Mesenteric fat pad (tissue), 1 donor: Measurements from ENCODE around the gene HAUS2. TPM values are rescaled to one million over a fixed set of nuclear protein-coding genes. Genes with fewer than 3 reads are reported as not detected.
"Not testable (repeated sequence)": the region's sequence is repeated elsewhere in the genome, so short reads cannot be mapped to it uniquely, and the experiment has no call there.

Source experiments
- DNase-seq: peaks from one replicate; pipeline ENCODE4 v3.0.0-alpha.2; 2020; ENCODE audit warnings: low spot score
- total RNA-seq: library from RNA; stranded (reverse); fragmentation: NEBNext Ultra II Directional; extraction: Animal tissue kit (Norgen Biotek cat#: 25700); gene quantifications from one replicate; pipeline ENCODE4 v1.2.1, GENCODE V29; 2021
- donor health status: DM: yes; HTN: yes; CAD: no.

The HAUS2 gene
- total RNA-seq, 1 donor from 2014 or later, result 26.3 TPM

DNA sequence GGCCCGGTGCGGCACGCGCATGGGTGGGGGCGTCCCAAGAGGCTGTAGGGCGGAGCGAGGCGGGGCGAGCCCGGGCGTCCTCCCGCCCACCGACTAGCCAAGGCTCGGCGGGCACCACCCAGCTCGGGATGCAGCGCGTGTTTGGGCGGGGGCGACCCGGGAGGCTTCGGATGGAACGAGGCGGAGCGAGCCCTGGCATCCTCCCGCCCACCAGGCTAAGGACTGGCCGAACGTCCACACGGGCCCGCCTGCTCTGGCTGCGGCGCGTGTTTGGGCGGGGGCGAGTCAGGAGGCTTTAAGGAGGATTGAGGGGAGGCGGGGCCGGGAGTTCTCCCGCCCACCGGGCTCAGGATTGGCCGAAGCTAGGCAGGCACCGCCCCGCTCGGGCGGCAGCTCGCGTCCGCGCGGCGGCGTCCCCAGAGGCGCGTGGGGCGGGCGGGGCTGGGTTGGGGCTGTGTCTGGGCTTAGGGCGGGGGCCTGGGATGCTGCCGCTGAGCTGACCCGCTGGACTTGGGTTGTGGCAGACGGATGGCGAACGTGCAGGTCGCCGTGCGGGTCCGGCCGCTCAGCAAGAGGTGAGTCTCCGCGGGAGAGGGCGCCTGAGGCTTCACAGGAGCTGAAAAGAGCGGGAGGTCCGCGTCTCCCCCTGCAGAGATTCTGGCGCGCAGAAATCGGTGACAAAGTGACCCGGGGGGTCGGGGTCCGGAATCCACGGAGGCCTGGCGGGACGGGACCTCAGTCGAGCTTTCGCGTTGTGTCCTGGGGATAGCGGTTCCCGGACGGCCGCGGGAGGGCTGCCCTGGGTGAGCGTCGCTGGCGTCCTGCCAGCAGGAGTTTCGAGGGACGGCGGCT is 26.8 kb downstream of the HAUS2 start, which contains the start of gene STARD9:
Gene STARD9, plus strand, starts transcription at position 419 of the 852 bp plus-strand sequence. Its CDS starts 110 bp downstream, at position 529.
- peak; percentile 99 for DNase-seq

DNA sequence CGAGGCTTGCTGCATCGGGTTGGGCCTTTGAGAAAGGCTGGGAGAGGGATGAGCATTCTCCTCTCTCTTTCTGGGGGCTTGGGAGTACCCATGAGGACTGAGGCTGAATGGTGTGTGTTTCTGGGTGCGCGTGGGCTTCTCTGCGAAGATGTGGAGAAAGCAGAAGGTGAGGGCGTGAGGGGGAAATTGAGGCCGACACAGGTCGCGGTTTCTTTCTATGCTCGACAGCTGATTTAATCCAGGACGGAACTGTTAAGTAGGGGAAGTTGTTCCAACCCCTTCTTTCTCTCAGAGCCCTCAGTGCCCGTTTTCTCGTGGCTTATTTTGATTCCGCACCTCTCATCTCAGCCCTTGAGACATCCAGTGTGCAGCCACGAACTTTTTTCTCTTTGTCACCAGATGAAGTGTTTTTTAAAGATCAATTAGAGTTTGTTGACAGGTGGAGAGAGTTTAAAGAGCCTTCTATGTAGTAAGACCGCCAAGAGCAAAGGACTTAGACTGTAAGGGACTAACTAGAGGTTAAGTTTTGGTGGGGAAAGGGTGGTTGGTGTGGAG is 27.5 kb downstream of the HAUS2 start:
- no peak for DNase-seq

DNA sequence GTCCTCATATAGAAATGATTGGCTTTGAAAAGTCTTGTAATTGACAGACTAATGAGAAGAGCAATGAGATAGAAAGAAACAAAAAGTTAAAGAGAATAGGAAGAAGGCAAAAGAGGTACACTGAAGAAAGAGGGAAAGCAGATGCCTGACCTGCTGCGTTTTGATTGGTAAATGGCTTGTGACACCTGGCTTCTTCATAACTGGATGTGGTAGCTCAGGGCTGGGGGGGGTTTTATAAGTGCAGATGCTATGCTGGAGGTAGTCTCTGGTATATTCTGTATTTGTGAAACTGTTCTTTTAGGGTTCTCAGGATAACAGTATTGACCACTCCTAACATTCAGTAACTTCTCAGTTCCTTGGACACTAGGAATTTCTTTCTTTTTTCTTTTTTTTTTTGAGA is 28.1 kb downstream of the HAUS2 start:
- no peak for DNase-seq

DNA sequence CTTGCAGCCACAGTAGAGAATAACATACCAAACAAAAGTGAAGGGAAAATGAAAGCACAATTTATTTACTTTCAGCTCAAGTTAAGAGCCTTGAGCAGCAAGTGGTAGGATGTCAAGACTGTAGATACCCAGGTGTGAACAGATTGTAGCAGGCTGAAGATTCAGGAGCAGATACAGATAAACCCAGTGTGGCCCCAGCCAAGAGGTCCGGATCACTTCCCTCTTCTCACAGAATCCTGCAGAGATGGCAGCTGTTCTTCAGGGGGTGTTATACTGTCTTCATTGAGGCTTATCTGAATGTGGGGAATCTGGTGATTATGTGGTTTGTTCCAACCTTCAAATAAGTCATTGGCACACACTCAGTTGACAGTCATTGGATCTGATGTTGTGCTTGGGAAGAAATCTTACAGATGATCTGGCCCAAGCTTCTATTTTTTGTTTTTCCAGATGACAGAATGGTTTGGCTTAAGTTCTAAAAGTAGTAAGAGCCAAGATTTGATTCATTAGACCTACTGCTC is 28.9 kb downstream of the HAUS2 start:
- DNase-seq, result no peak

DNA sequence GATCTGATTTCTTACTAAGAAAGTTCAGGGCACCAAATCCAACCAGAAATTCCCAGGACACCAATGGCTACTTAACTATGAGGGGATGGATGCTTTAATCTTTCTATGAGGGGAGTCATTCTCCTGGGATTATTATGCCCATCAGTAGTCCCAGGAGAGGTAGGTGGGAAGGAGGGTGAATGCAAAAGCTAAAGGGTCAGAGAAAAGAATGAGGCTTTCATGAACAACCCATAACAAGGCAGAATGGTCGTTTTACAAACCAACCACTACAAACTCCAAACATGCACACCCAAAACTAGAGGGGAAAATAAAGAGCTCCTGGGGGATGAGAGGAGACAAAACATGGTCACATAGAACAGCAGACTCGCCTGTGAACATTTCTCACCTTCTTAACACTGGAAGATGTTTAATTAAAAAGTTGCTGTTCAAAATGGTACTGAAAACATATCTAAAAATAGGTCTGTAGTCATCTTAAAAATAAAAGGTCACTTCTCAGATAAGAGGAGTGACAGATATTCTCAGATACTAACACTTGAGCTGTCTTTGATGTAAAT is 30.4 kb downstream of the HAUS2 start:
- no peak for DNase-seq

DNA sequence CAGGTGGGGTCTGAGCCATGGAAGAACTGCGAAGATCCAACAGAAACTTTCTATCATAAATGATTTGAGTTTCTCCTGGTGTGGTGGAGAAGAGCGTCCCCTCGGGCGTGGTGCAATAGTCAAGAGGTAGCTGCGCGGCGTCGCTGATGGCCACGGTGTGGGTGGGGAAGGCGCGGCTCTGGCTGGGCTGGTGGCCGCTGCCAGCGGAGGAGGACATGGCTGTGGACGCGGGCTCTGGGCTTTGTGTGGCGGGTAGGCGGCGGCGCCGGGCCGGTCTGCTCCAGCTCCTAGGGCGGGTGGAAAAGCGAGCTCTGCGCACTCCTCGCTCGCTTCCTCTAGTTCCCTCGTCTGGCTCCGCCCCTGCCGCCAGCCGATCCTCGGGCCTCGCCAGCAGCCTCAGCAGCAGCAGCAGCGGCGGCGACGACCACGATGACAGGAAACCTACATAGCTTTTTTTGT is 32.7 kb downstream of the HAUS2 start:
- peak; percentile 94 for DNase-seq

DNA sequence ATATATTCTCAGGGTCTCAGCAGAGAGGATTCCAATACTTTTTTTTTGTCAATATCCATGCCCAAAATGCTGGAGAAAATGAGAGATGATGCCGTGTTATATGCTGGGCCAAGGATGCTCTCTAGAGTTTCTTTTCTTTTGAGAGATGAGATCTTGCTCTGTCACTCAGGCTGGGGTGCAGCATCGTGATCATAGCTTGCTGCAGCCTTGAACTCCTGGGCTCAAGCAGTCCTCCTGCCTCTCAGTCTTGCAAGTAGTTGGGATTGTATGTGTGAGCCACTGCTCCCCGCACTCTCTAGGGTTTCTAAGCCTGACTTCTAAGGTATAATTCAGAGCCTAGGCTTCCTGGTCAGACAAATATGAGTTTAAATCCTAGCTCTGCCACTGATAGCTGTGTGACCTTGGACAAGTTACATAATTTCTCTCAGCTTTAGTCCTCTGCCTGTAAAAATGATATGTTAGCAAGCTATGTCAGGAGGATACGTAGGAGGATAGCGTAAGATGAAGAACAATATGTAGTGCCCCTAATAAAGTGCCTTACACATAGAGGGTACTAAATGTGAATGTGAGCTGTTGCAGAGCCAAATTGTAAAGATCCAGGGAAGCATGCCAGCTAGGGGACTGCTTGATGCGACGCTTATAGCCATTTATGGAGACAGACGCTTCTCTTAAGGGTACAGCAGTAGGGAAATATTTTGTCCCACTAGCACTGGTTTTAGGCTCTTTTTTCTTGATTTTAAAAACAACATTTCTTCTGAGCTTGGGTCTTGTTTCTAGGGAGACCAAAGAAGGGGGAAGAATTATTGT is 34.1 kb downstream of the HAUS2 start:
- DNase-seq, result no peak

DNA sequence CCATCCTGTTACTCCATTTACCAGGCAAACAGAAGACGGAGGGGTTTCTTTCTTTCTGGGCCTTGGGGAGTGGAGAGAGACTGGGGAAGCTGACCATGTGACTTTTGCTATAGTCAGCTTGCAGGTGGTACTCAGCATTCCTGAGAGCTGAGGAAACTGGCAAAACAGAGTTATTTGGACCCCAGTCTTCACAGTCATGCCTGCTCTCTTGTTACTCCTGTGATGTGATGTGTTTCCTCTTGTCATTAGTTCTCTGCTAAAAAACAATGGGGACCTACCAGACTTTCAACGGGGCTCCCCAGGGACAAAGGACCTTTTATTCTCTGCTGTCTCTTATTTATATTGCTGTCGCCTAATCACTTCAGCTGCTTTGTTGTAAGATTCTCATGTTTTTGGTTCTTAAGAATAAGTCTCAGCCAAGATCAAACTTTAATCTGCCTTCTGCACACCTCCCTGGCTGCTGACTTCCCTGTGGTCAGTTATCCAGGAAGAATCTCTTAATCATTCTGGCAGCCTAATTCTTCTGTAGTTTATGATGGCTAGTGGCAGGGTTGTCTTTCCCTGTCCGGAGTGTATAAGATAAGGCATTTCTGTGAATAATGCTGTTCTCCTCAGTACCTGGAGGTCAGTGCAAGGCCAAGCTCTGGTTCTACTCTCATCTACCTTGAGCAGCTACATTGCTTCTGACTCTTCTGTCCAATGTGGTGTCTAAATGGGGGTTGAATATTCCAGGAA is 35.6 kb downstream of the HAUS2 start:
- DNase-seq, result no peak

DNA sequence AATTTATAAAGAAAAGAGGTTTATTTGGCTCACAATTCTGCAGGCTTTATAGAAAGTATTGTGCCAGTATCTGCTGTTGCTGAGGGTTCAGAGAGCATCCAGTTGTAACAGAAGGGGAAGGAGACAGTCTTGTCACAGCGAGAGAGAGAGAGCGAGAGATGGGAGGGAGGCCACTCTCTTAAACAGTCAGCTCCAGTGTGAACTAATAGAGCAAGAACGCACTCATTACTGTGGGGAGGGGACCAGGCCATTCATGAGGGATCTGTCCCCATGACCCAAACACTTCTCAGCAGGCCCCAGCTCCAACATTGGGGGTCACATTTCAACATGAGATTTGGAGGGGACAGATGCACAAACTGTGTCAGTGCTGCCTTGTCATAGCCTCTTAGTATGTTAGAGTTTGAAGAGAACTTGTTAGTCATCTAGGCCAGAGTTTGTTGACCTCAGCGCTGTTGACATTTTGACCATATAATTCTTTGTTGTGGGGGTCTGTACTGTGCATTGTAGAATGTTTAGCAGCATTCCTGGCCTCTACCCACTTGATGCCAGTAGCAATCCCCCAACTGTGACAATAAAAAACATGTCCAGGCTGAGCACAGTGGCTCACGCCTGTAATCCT is 42.1 kb downstream of the HAUS2 start:
- DNase-seq, result no peak

DNA sequence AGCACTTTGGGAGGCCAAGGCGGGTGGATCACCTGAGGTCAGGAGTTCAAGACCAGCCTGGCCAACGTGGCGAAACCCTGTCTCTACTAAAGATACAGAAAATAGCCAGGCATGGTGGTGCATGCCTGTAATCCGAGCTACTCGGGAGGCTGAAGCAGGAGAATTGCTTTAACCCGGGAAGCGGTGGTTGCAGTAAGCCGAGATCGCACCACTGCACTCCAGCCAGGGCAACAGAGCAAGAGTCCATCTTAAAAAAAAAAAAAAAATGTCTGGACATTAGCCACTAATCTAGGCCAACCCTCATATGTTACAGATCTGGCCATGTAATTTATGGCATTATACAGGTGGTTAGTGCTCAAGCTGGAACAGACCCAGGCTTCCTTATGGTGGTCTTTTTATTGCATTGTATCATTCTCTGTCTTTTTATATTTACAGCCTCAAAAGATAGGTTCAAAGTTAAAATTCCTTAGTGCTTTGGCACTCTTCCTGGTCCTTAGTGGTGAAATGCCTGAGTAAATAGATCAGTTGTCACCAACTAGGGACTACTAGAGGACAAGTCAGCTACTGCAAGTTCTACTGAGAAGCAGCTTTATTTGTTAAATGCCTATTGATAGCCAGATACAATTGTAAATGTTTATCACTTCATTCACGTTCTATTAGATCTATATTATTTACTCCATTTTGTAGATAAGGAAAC is 42.7 kb downstream of the HAUS2 start:
- DNase-seq, result no peak

DNA sequence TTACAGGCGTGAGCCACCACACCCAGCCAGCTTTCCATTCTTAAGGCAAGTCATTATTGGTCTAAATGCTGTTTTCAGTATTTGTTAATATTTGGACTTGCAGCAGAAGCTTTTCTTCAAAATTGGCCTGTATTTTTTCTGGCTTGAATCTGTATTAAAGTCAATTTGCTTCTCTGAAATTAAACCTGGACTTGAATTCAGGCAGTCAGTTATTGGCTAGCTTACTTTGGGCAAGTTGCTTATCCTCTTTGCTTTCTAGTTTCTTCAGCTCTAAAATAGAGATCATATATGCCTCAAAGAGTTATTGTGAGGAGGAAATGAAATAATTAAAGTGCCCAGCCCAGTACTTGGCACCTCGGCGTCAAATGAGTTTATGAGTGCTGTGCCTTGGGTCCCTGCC is 44.1 kb downstream of the HAUS2 start:
- no peak for DNase-seq

DNA sequence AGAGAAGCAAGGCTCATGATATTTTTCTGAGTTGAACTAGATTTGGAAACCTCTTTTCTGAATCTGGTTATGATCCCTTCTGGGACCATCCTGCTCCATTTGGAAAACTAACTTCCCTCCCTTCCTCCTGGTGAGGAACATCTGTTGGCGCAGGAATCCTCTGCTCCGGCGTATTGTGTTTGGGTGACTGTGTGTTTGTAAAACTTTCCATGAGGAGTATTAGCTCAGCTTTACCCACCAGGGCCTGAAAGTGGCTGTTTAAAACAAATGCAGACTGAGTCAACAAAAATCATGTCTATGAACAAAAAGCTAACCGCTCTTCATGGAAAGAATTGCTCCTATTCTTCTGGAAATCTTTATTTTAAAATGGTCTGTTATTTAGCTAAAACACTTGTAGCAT is 44.5 kb downstream of the HAUS2 start:
- no peak for DNase-seq

DNA sequence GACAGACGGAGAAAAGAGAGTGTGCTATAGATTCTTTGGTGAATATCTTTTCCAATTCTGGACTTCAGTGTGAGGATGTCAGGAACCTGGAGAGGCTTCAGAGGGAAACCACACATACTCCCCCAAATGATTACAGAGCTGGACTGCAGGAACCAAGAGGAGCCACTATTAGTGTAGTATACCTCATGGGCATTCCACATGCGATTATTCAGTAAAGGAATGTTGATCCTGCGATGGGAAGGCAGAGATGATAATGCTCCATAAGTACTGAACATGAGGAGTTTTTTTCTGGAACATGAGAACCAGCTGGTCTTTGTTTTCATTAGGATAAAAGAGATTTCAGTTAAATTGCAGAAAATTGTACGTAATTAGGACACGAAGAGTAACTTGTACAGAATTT is 45.5 kb downstream of the HAUS2 start:
- DNase-seq, result no peak

DNA sequence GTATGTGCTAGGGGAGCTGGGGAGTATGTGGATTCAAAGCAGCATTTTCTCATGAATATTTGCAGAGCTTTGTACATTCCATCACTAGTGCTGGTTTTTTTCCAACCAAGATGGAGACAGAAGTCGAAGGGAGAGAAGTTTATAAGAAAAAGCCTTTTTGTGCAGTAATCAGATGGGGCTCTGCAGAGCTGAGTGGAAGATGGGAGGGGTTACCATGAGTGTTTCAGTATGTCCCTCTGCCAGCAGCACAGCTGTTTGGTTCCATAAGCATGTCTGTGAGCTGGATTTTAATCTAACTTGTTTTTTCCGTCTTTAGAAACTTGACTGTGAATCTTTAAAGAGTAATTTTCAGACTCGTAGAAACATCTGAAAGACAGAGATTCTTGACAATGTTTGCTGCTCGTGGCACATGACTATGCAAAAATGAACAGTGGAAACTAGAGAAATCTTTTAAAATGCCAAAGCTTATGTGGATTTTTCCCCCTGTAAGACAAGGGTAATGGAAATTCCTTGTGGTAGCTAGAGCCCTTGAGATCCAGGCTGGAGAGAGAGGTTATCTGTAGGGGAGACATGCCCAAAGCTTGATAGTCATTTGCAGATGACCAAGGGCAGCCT is 47.1 kb downstream of the HAUS2 start:
- DNase-seq, result no peak

DNA sequence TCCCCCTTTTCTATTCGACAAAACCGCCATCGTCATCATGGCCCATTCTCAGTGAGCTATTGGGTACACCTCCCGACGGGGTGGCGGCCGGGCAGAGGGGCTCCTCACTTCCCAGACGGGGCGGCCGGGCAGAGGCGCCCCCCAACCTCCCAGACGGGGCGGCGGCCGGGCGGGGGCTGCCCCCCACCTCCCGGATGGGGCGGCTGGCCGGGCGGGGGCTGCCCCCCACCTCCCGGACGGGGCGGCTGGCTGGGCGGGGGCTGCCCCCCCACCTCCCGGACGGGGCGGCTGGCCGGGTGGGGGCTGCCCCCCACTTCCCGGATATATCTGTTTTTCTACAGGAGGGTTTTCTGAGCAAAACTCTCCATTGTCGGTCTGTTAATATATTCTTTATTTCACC is 52.7 kb downstream of the HAUS2 start:
- not testable (repeated sequence) for DNase-seq

DNA sequence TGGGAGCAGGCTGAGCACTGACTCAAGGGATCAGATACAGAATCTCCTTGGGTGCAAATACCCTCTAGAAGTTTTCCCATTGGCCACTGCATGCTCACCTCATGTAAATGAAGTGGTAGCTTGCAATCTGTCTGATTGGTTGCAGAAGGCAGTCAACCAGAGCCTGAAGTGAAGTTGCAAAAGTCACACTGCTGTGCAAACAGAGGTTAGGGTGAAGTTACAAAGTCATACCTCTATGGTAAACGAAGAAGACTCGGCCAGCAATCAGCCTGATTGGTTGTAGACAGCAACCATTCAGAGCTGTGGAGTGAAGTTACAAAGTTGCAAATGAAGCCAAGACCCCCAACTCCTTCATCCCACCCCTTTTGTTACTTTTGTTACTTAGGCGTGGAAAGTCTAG is 53.9 kb downstream of the HAUS2 start:
- no peak for DNase-seq

DNA sequence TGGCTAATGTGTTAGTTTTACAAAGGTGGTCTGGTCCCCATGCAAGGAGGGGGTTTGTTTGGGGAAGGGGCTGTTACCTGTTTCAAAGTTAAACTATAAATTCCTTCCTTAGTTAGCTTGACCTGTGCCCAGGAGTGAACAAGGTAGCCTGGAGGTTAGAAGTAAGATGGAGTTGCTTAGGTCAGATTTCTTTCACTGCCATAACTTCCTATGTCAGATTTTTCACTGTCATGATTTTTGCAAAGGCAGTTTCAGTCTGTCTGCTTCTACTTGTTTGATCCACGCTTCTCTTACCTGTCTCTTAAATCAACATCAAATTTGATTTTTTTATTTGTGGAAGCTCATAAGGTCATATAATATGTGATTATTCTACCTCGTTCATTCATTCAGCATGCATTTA is 55.3 kb downstream of the HAUS2 start:
- DNase-seq, result no peak

DNA sequence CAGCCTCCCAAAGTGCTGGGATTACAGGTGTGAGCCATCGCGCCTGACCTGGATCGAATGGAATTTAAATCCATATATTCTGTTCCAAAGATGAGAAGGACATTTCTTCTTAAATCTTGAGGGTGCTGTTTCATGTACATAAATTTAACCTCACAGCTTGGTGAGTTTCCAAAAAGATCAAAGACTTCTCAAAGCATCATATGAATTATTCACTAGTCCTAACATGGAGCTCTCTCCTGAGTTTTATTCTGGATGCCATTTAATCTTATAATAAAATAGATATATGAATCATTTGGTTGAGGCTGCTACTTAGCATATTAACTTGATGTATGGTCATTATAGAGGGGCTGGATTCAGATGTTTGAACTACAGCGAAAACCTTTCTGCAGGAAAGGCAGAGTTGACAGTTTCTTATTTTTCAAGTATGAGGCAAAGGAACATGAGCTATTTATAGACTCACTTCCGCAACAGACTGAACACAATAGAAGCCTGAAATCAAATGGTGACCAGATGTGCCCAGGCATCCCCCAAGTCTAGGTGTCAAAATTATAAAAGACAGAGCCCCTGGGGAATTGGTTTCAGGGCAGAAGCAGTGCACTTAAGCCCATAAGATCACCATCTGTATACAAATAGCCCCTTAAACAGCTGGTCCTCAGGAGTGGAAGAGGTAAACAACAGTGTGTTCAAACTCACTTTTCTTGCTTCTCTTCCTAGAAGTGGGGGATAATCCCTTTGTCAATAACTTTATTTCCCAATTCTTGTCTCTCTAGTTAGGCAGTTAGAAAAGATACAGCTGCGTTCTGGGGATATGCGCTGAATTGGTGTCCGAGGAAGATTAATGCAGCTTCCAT is 56.5 kb downstream of the HAUS2 start:
- DNase-seq, result no peak
